GM21526 (cell line): ENCODE results near the gene DDIAS.
"Not testable (repeated sequence)": the region's sequence is repeated elsewhere in the genome, so short reads cannot be mapped to it uniquely, and the experiment has no call there.

Source experiments
- ATAC-seq: cut with Tn5 transposase; IDR thresholded peaks from one replicate; pipeline ENCODE4 v1.9.1; 2021; ENCODE audit warnings: moderate library complexity; ENCODE audit not compliant: unreplicated experiment, low FRiP score

Gene DDIAS

GRCh38 chr11:82901165-82901921 lies at the start of gene DDIAS:
Gene DDIAS (plus strand): TSS chr11:82901736. CDS start chr11:82914739, 13,003 bp downstream.
- ATAC-seq = peak; percentile 70

DNA sequence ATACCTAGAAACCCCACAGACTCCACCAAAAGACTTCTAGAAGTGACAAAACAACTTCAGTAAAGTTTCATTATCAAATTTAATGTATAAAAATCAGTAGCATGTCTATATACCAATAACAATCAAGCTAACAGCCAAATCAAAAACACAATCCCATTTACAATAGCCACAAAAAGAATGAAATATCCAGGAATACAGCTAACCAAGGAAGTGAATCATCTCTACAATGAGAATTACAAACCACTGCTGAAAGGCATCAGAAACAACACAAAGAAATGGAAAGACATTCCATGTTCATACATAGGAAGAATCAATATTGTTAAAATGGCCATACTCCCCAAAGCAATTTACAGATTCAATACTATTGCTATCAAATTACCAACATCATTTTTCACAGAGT lies 47.3 kb upstream of the DDIAS start:
- ATAC-seq = no peak

DNA sequence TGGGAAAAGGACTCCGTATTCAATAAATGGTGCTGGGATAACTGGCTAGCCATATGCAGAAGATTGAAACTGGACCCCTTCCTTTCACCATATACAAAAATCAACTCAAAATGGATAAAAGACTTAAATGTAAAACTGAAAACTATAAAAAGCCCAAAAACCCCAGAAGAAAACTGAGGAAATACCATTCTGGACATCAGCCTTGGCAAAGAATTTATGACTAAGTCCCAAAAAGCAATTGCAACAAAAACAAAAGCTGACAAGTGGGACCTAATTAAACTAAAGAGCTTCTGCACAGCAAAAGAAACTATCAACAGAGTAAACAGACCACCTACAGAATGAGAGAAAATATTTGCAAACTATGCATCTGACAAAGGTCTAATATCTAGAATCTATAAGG lies 46.6 kb upstream of the DDIAS start:
- ATAC-seq = not testable (repeated sequence)

GRCh38 chr11:82855616-82856015 lies 45.9 kb upstream of the DDIAS start:
- ATAC-seq = no peak

GRCh38 chr11:82857145-82857544 lies 44.4 kb upstream of the DDIAS start:
- no peak for ATAC-seq

- no peak for ATAC-seq
Observed at GRCh38 chr11:82858133-82858532, 43.4 kb upstream of the DDIAS start.

DNA sequence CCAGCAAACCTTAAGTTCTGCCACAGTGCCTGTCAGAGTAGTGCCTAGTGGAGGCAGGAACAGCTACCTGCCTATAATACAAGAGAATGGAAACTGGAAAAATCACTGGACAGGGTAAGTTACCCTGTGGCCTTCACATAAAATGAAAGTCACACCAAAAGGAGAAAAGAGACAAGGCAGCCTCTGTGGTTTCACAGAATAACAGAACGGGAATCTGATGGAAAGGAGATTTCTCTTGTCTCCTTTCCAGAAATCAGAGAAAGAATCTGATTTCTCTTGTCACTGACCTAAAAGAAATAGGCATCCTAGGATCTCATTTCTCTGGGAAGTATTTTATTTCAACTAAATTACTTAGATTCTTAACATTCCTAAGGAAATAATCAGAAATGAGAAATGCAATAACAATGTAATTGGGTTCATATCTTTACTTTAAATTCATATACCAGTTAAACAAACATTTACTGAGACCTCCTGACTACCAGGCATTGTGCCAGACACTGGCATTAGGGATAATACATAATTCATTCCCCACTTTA lies 42.9 kb upstream of the DDIAS start:
- ATAC-seq = no peak

DNA sequence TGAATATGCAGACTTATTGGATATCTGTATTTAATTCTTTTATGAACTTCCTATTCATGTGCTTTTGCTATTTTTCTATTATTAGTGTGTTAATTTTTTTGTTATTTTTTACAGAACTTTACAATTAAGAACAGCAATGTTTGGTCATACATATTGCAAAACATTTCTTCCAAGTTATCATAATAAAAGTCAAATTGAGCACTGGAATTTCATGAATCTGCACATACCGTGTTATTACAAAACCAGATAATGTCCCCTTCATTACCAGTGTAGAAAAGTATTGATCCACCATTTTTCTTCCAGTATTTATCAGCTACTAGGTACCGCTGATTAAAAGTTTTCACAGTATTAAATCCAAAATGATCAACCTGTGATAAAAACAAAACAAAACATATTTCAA lies 41.8 kb upstream of the DDIAS start:
- ATAC-seq = no peak

GRCh38 chr11:82862379-82862778 lies 39.2 kb upstream of the DDIAS start:
- no peak for ATAC-seq

DNA sequence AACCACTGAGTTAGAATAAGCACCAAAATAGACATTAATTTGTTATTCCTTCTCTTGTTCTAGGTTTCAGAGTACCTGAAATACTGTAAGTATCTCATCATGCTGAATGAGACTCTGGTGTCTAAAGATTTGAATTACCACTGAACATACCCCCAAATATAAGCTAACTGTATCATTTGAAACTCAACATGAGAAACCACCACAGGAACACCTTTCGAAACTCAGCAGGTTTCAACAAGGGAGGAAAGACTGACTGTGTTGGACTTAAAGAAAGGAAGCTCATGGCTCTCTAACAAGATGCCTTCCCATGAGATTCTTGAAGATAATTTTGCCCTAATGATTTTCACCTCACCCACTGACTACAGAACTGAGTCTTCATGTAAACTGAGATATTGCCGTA lies 38.3 kb upstream of the DDIAS start:
- ATAC-seq = no peak

DNA sequence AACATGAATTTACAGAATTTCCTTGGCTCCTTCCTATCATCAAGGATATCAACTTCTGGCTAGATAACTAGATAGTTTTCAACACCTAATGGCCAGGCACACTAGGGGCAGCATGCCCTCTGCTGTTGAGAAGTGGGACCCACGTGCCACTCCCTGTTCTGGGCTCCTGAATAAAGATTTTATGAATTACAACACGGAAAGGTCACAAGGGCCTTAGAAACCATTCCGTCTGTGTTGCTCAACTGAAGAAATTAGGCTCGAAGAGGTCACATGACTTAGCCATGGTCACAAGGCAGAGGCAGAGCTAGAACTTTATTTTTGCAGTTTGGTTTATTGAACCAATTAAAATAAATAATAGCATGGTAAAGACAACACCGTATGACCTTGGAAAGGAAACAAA lies 37.3 kb upstream of the DDIAS start:
- no peak for ATAC-seq

DNA sequence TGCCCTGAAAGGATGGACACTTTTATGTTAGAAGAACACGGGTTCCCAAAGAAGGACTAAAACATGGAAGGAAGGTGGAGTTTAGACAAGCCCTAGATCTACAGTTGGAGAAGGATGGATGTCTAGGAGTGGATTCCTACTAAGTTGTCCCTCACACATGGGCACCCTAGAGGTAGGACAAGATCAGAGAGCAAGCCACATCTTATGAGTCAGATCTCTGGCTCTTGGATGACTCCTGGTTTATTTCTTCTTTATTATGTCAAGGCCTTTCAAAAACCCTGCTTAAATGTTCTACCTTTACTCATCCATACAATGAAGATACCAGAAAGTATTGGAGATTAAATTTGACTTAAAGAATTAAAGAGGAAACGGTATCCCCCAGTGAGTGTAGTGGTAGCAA lies 35.7 kb upstream of the DDIAS start:
- no peak for ATAC-seq

GRCh38 chr11:82867495-82868082 lies 33.9 kb upstream of the DDIAS start:
- ATAC-seq = no peak

DNA sequence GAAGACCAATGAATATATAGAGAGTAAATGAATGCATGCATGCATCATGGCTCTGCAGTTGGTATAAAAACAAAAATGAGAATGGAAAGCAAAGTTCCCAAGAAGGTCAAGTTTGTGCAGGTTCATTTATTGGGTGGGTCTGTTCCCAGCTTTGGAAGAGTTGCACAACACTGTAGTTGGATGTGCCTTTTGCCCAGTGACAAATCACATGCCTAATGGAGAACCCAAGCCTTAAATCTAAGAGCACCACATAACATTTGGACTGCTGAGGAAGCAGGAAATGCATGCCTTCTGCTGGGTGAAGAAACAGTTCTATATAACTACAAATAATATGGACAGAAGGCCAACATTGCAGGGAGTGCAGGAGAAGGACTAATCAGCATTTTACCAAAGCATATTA lies 31.9 kb upstream of the DDIAS start:
- no peak for ATAC-seq

- no peak for ATAC-seq
Observed at GRCh38 chr11:82871646-82872045, 29.9 kb upstream of the DDIAS start.

GRCh38 chr11:82872377-82873150 lies 29.0 kb upstream of the DDIAS start:
- no peak for ATAC-seq

DNA sequence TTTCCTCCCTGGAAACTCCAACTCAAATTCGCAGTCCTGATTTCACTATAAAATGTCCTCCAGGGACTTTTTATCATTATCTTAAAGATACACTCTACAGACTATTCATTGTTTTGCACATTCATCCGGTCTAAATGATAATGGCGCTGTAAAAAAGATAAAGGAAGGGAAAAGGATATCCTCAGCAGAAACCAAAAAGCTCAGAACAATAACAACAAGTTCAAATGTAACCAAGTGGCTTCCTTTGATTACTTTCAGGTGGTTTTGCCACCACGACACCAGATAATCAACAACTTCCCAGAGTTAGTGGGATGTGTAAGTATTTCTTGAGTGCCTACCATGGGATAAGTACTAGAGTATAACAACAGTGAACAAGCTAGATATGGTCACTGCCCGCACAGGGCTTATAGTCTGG lies 27.6 kb upstream of the DDIAS start:
- no peak for ATAC-seq

DNA sequence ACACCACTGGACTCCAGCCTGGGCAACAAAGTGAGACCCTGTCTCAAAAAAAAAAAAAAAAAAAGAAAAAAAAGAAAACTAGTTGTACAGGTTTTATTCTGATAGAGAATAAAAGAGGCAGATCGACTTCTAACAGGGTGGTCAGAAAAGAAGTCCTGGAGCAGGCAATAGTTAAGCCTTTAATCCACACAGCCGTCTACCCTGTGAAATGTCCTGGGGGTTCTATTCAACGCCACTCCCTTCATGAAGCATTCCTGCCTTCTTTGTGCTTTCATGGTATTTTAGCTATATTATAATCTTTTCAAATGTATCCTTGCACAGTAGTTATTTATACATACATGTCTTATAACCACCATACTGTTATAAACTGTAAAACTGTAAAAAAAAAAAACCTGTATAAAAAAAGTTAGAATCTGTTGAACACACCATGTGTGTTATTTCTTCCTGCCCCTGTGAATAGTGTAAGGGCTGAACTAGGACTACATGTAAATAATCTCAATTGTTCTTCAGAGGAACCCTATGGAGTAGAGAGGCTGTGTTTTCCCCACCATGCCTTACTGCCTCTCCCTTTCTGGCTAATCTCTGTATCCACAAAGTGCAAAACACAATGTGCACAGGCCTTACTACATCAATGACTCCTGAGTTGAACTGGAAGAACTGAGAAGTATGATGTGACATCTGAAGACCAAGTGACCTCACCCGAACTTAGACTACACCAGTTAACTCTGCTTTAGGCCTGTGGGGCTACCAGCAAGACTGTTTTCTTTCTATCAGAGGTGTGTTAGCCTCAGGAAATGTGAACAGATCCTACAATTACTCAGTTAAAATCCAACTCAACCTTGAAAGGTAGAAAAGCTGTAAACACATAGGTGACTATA lies 26.7 kb upstream of the DDIAS start:
- no peak for ATAC-seq

DNA sequence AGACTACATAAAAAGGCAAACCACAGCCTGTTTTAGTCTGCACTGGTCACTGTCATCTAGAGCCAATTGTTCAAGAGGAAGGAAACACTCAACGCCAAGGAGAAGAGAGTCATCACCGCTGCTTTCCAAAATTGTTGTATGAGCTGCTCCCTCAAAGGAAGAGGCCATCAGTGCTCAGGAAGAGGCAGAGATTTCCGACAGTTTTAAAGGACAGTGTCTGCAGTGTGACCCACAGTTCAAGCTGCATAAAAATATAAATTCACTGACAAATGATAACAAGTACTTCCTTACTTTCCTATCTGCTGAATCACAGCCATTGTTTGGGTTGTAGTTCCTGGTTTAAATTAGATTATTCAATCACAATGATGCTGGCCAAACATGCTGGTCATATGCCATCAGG lies 17.7 kb upstream of the DDIAS start:
- no peak for ATAC-seq
